Measurements from ENCODE around the gene OR13C4. TPM values are rescaled to one million over a fixed set of nuclear protein-coding genes. Genes with fewer than 3 reads are reported as not detected.

The OR13C4 gene
- total RNA-seq, 1 experiment from 2014 or later, result not detected

DNA sequence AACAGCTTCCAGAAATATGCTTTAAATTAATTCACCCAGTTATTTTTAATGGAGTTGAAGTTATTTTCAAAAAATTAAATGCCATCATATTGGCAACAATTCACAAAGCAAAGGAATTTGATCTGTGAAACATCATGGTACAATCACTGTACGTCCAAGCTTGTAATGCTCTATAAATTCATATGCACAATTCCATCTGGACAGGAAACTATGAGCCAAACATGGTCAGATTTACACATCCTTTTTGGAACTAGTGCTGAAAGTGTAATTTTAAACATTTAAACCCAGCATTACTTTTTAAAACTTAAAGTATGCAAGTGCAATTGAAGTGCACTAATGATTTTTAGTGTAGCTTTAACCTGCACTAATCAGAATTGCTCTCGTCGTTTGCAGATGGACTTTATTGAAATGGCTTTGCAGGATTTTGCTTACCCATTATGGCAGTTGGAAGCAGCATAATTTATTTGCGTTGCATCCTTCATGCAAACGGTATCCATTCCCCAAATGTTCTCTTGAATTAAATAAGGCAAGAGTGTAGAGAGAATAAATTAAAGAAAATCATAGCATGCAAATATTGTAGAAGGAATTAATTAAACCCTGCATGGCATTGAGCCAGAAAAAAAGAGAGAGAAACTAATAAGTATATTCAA, 44.0 kb downstream of the OR13C4 start:
- DNase-seq, result no peak
- no peaks in the 10 kb centered on the region for H3K27me3 ChIP-seq
- H3K4me3 ChIP-seq, result no peak overlapping the region
- H3K9me3 ChIP-seq, result no peaks in the 10 kb centered on the region
- no peaks in the 10 kb centered on the region for H3K36me3 ChIP-seq

Other genes starting within 250 kb of the OR13C4 start
- not detected in 2 replicates for gene OR13F1, start 22.9 kb downstream of the OR13C4 start, total RNA-seq (2014; rRNA removed; shearing (Covaris generic); ENCODE audit: low replicate concordance)
- gene OR13C3, start 9.6 kb upstream of the OR13C4 start, total RNA-seq (2014; rRNA removed; shearing (Covaris generic); ENCODE audit: low replicate concordance), result not detected in 2 replicates
- gene OR13C8, start 42.0 kb upstream of the OR13C4 start, total RNA-seq (2014; rRNA removed; shearing (Covaris generic); ENCODE audit: low replicate concordance), result not detected in 2 replicates
- not detected in 2 replicates for gene OR13C5, start 72.2 kb upstream of the OR13C4 start, total RNA-seq (2014; rRNA removed; shearing (Covaris generic); ENCODE audit: low replicate concordance)
- not detected in 2 replicates for gene OR13C2, start 78.4 kb upstream of the OR13C4 start, total RNA-seq (2014; rRNA removed; shearing (Covaris generic); ENCODE audit: low replicate concordance)
- gene OR13C9, start 91.0 kb upstream of the OR13C4 start, total RNA-seq (2014; rRNA removed; shearing (Covaris generic); ENCODE audit: low replicate concordance), result not detected in 2 replicates
- not detected in 2 replicates for gene OR13D1, start 167.3 kb upstream of the OR13C4 start, total RNA-seq (2014; rRNA removed; shearing (Covaris generic); ENCODE audit: low replicate concordance)
- gene NIPSNAP3A, start 220.5 kb upstream of the OR13C4 start, total RNA-seq (2014; rRNA removed; shearing (Covaris generic); ENCODE audit: low replicate concordance), result 37.1 and 39.2 TPM in 2 replicates
- 4.7 TPM in 1 of 2 replicates, not detected in the other for gene NIPSNAP3B, start 236.9 kb upstream of the OR13C4 start, total RNA-seq (2014; rRNA removed; shearing (Covaris generic); ENCODE audit: low replicate concordance)